HG02623 (cell line): ENCODE measurements around the gene RBP4.

Experiments used
- ATAC-seq: cut with Tn5 transposase; IDR thresholded peaks from one replicate; pipeline ENCODE4 v1.9.1; 2021; ENCODE audit warnings: moderate library complexity; ENCODE audit not compliant: unreplicated experiment

RBP4 gene

GRCh38 chr10:93596539-93596938, 4.5 kb downstream of the RBP4 start:
- ATAC-seq = no peak

GRCh38 chr10:93595378-93596161, 5.5 kb downstream of the RBP4 start:
- ATAC-seq = no peak

GRCh38 chr10:93594518-93594917, 6.5 kb downstream of the RBP4 start:
- ATAC-seq = no peak

- ATAC-seq = no peak
Measured at GRCh38 chr10:93593749-93594148, 7.3 kb downstream of the RBP4 start.

GRCh38 chr10:93593254-93593653, 7.8 kb downstream of the RBP4 start:
- no peak for ATAC-seq

GRCh38 chr10:93591065-93591808, 9.8 kb downstream of the RBP4 start:
- no peak for ATAC-seq

- no peak for ATAC-seq
Measured at GRCh38 chr10:93590638-93591037, 10.4 kb downstream of the RBP4 start.

GRCh38 chr10:93589648-93590562, 11.1 kb downstream of the RBP4 start:
- ATAC-seq = no peak

- ATAC-seq = no peak
Measured at GRCh38 chr10:93584445-93584844, 16.6 kb downstream of the RBP4 start.

GRCh38 chr10:93580828-93581227, 20.2 kb downstream of the RBP4 start:
- no peak for ATAC-seq

GRCh38 chr10:93579985-93580711, 20.9 kb downstream of the RBP4 start:
- no peak for ATAC-seq

GRCh38 chr10:93579089-93579488, 21.9 kb downstream of the RBP4 start:
- no peak for ATAC-seq

- no peak for ATAC-seq
Measured at GRCh38 chr10:93577565-93577964, 23.5 kb downstream of the RBP4 start.

GRCh38 chr10:93576888-93577287, 24.1 kb downstream of the RBP4 start:
- ATAC-seq = no peak

- ATAC-seq = no peak
Measured at GRCh38 chr10:93573924-93574323, 27.1 kb downstream of the RBP4 start.

GRCh38 chr10:93573051-93573909, 27.8 kb downstream of the RBP4 start:
- no peak for ATAC-seq

- ATAC-seq = no peak
Measured at GRCh38 chr10:93572606-93573005, 28.4 kb downstream of the RBP4 start.

GRCh38 chr10:93570383-93570782, 30.7 kb downstream of the RBP4 start:
- ATAC-seq = no peak

GRCh38 chr10:93568105-93568390, 33.0 kb downstream of the RBP4 start:
- ATAC-seq = no peak
